Measurements from ENCODE around the gene PAM. TPM values are rescaled to one million over a fixed set of nuclear protein-coding genes. Genes with fewer than 3 reads are reported as not detected.

PAM gene
- total RNA-seq, 1 experiment from 2014 or later: 31.9 TPM

DNA sequence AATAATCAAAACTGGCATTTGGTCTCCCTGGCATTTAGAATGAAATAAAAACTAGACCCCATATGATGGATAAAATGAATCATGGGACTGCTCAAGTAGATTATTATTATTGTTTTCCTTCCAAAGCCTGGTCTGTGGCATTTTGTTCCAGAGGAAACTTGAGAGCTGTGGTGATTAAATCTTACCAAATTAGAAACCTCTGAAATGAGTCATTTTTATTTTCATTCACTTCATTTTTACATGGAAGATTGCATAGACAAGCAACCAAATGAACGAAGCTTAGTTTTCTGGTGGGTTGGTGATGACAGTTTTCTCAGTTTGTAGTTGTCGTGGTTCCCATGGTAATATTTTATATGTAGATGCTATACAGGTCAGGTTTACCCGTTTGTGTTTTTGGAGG, 23.4 kb downstream of the PAM start:
- Histone ChIP-seq H3K9me2 (replicated peaks; ENCODE audit: insufficient read depth, low read length) (no peaks in the 10 kb centered on the region), H3K36me3 (ENCODE audit: insufficient read depth, low read length) (no peaks in the 10 kb centered on the region), H3K9ac (ENCODE audit: low read length) (no peak overlapping the region), H2AFZ (ENCODE audit: low read length) (no peak overlapping the region), H4K20me1 (ENCODE audit: insufficient read depth, low read depth, low read length) (peaks cover 18% of the 10 kb centered on the region; the same call in 1 of the 2 replicates), H3K9me3 (ENCODE audit: low read length) (no peaks in the 10 kb centered on the region), H3K27me3 (ENCODE audit: low read length) (no peaks in the 10 kb centered on the region), H3K27ac (ENCODE audit: low read length) (no peak overlapping the region), H3K4me2 (ENCODE audit: low read depth, low read length, poor library complexity, severe bottlenecking) (no peak overlapping the region), H3K4me3 (ENCODE audit: low read length) (no peak overlapping the region), H3K79me2 (ENCODE audit: low read length) (no peaks in the 10 kb centered on the region), H3K4me1 (ENCODE audit: low read length) (no peaks in the 10 kb centered on the region)
- DNase-seq: no peak

DNA sequence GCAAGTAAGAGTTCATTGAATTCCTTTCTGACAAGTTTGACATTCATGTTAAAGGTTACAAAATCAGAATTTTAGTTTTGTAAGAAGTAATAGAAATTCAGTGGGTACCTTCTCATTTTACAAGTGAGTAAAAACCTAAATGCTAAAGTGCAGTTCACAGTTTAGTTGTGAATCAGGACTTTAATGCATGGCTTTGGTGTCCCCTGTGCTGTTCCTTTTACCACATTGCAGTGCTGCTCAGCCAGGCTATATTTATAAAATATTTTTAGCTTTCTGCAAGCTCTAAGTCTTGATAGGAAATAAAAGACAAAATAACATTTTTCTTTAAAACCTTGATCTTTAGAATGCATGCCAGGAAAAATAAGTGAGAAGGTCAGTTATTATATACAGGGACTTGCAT, 26.3 kb downstream of the PAM start:
- Histone ChIP-seq H3K4me3 (ENCODE audit: low read length) (no peak overlapping the region), H3K4me2 (ENCODE audit: low read depth, low read length, poor library complexity, severe bottlenecking) (no peak overlapping the region), H3K9ac (ENCODE audit: low read length) (no peak overlapping the region), H3K79me2 (ENCODE audit: low read length) (no peaks in the 10 kb centered on the region), H3K4me1 (ENCODE audit: low read length) (no peaks in the 10 kb centered on the region), H3K36me3 (ENCODE audit: insufficient read depth, low read length) (no peaks in the 10 kb centered on the region), H2AFZ (ENCODE audit: low read length) (no peak overlapping the region), H3K9me3 (ENCODE audit: low read length) (no peaks in the 10 kb centered on the region), H3K9me2 (replicated peaks; ENCODE audit: insufficient read depth, low read length) (no peaks in the 10 kb centered on the region), H4K20me1 (ENCODE audit: insufficient read depth, low read depth, low read length) (peaks cover 18% of the 10 kb centered on the region; the same call in 1 of the 2 replicates), H3K27me3 (ENCODE audit: low read length) (no peaks in the 10 kb centered on the region), H3K27ac (ENCODE audit: low read length) (no peak overlapping the region)
- DNase-seq: no peak

DNA sequence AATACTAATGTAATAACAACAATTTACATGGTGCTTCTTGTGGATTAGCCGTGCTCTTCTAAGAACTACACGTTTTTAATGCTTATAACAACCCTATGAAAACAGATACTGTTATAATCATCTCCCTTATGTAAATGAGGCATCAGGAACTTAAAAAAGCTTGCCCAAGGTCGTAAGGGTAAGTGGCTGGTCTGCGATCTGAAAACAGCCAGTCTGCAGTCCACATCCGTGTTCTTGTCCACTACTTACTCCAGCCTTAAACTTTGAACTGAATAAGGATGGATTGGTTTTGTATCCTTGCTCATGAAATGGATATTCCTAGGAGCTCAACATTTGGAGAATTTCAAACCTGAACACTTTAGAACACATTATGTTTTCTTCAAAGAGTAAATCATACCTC, 26.7 kb downstream of the PAM start:
- H3K9ac ChIP-seq (ENCODE audit: low read length): no peak overlapping the region
- no peaks in the 10 kb centered on the region for H3K36me3 ChIP-seq (ENCODE audit: insufficient read depth, low read length)
- no peak for DNase-seq
- no peaks in the 10 kb centered on the region for H3K9me3 ChIP-seq (ENCODE audit: low read length)
- no peak overlapping the region for H3K27ac ChIP-seq (ENCODE audit: low read length)
- no peak overlapping the region for H3K4me2 ChIP-seq (ENCODE audit: low read depth, low read length, poor library complexity, severe bottlenecking)
- peaks cover 15% of the 10 kb centered on the region; the same call in 1 of the 2 replicates for H4K20me1 ChIP-seq (ENCODE audit: insufficient read depth, low read depth, low read length)
- no peaks in the 10 kb centered on the region for H3K27me3 ChIP-seq (ENCODE audit: low read length)
- no peaks in the 10 kb centered on the region for H3K79me2 ChIP-seq (ENCODE audit: low read length)
- H3K4me3 ChIP-seq (ENCODE audit: low read length): no peak overlapping the region
- no peaks in the 10 kb centered on the region for H3K4me1 ChIP-seq (ENCODE audit: low read length)
- H3K9me2 ChIP-seq (replicated peaks; ENCODE audit: insufficient read depth, low read length): no peaks in the 10 kb centered on the region
- no peak overlapping the region for H2AFZ ChIP-seq (ENCODE audit: low read length)

DNA sequence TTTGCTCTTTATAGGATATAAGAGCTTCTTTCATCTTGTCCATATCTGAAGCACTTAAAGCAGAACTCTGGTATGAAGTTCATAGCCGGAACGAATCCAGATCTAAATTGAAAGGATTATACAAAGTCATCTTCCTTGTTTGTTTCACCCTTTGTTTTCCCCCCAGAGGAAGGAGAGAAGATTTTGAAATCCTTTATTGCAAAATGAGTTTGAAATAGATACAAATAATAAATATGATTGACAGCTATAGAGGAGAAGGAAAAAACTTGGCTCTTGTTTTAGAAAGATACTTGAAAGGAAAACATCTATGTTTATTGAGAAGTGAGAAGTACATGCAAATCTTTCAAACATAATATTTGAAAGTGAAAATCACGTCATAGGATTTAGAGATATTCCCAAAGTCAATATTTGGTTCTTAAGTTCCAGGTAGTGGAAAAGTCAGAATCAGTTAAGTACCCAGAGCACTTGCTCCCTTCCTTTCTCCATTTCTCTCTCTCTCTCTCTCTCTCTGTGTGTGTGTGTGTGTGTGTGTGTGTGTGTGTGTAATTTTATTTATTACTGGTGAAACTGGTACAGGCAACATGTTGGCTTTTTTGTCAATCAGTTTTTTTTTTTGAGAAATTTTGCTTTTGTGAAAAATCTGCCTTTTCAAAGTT, 27.2 kb downstream of the PAM start:
- DNase-seq: no peak
- peaks cover 15% of the 10 kb centered on the region; the same call in 1 of the 2 replicates for H4K20me1 ChIP-seq (ENCODE audit: insufficient read depth, low read depth, low read length)
- no peaks in the 10 kb centered on the region for H3K4me1 ChIP-seq (ENCODE audit: low read length)
- H3K9me3 ChIP-seq (ENCODE audit: low read length): no peaks in the 10 kb centered on the region
- H3K4me3 ChIP-seq (ENCODE audit: low read length): no peak overlapping the region
- H3K4me2 ChIP-seq (ENCODE audit: low read depth, low read length, poor library complexity, severe bottlenecking): no peak overlapping the region
- H3K9me2 ChIP-seq (replicated peaks; ENCODE audit: insufficient read depth, low read length): no peaks in the 10 kb centered on the region
- H3K36me3 ChIP-seq (ENCODE audit: insufficient read depth, low read length): no peaks in the 10 kb centered on the region
- H3K27me3 ChIP-seq (ENCODE audit: low read length): no peaks in the 10 kb centered on the region
- H3K9ac ChIP-seq (ENCODE audit: low read length): no peak overlapping the region
- H2AFZ ChIP-seq (ENCODE audit: low read length): no peak overlapping the region
- no peak overlapping the region for H3K27ac ChIP-seq (ENCODE audit: low read length)
- H3K79me2 ChIP-seq (ENCODE audit: low read length): no peaks in the 10 kb centered on the region

DNA sequence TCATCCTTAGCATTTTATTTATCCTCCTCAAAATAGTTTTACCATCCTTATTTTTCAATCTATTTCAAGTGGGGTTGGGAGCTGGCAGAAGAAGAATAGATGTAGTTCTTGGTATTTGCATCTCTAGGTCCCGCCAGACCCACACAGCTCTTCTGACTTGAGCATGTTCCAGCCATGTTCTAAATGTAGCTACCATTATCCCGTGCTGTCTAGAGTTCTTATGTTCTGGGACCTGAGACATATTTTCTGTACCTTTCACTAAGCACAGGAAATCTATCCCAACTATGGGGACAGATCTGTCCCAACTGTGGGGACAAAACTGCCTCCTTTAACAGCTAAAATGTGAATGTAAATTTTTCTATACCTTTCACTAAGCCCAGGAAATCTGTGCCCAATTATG, 32.0 kb downstream of the PAM start:
- Histone ChIP-seq H2AFZ (ENCODE audit: low read length) (no peak overlapping the region), H3K4me2 (ENCODE audit: low read depth, low read length, poor library complexity, severe bottlenecking) (no peak overlapping the region), H3K9me3 (ENCODE audit: low read length) (no peaks in the 10 kb centered on the region), H3K4me1 (ENCODE audit: low read length) (no peaks in the 10 kb centered on the region), H3K27ac (ENCODE audit: low read length) (no peak overlapping the region), H3K9ac (ENCODE audit: low read length) (no peak overlapping the region), H3K27me3 (ENCODE audit: low read length) (no peaks in the 10 kb centered on the region), H3K4me3 (ENCODE audit: low read length) (no peak overlapping the region), H3K79me2 (ENCODE audit: low read length) (no peaks in the 10 kb centered on the region), H4K20me1 (ENCODE audit: insufficient read depth, low read depth, low read length) (peaks cover 11% of the 10 kb centered on the region), H3K36me3 (ENCODE audit: insufficient read depth, low read length) (no peaks in the 10 kb centered on the region), H3K9me2 (replicated peaks; ENCODE audit: insufficient read depth, low read length) (no peaks in the 10 kb centered on the region)
- DNase-seq: no peak

DNA sequence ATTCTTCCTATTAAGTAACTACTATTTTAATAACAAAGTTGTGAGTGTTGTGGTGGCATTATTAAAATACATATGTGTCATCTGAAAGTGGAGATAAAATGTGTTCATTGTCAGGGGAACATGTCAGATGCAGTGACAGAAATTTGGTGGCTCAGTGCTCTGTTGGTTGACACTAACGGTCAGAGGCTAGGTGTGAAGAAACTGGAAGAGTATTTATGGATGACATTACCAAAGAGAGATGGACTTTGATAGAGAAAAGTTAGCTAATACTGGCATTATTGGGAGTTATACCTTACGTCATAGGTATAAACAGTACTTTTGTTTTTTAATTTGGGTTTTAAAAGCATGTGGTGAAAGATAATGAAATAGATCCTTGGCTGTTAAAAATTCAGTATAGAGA, 33.7 kb downstream of the PAM start:
- no peaks in the 10 kb centered on the region for H3K9me2 ChIP-seq (replicated peaks; ENCODE audit: insufficient read depth, low read length)
- DNase-seq: no peak
- H3K4me2 ChIP-seq (ENCODE audit: low read depth, low read length, poor library complexity, severe bottlenecking): no peak overlapping the region
- peaks cover 14% of the 10 kb centered on the region for H4K20me1 ChIP-seq (ENCODE audit: insufficient read depth, low read depth, low read length)
- H3K4me1 ChIP-seq (ENCODE audit: low read length): no peaks in the 10 kb centered on the region
- H3K27ac ChIP-seq (ENCODE audit: low read length): no peak overlapping the region
- H3K79me2 ChIP-seq (ENCODE audit: low read length): no peaks in the 10 kb centered on the region
- no peaks in the 10 kb centered on the region for H3K36me3 ChIP-seq (ENCODE audit: insufficient read depth, low read length)
- no peaks in the 10 kb centered on the region for H3K9me3 ChIP-seq (ENCODE audit: low read length)
- no peak overlapping the region for H3K9ac ChIP-seq (ENCODE audit: low read length)
- H2AFZ ChIP-seq (ENCODE audit: low read length): no peak overlapping the region
- H3K27me3 ChIP-seq (ENCODE audit: low read length): no peaks in the 10 kb centered on the region
- no peak overlapping the region for H3K4me3 ChIP-seq (ENCODE audit: low read length)

DNA sequence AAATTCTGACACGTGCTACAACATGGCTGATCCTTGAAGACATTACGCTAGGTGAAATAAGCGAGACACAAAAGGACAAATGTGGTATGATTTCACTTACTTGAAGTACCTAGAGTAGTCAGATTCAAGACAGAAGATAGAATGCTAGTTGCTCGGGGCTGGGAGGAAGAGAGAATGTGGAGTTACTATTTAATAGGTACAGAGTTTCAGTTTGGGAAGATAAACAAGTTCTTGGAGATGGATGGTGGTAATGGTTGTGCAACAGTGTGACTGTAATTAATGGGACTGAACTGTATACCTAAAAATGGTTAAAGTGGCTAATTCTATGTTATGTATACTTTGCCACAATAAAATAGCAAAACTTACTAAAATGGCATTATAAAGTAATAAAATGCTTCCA, 34.4 kb downstream of the PAM start:
- Histone ChIP-seq H3K79me2 (ENCODE audit: low read length) (no peaks in the 10 kb centered on the region), H2AFZ (ENCODE audit: low read length) (no peak overlapping the region), H3K27me3 (ENCODE audit: low read length) (no peaks in the 10 kb centered on the region), H4K20me1 (ENCODE audit: insufficient read depth, low read depth, low read length) (peaks cover 14% of the 10 kb centered on the region), H3K9me3 (ENCODE audit: low read length) (no peaks in the 10 kb centered on the region), H3K9ac (ENCODE audit: low read length) (no peak overlapping the region), H3K4me2 (ENCODE audit: low read depth, low read length, poor library complexity, severe bottlenecking) (no peak overlapping the region), H3K4me1 (ENCODE audit: low read length) (no peaks in the 10 kb centered on the region), H3K36me3 (ENCODE audit: insufficient read depth, low read length) (no peaks in the 10 kb centered on the region), H3K4me3 (ENCODE audit: low read length) (no peak overlapping the region), H3K9me2 (replicated peaks; ENCODE audit: insufficient read depth, low read length) (no peaks in the 10 kb centered on the region), H3K27ac (ENCODE audit: low read length) (no peak overlapping the region)
- DNase-seq: no peak

DNA sequence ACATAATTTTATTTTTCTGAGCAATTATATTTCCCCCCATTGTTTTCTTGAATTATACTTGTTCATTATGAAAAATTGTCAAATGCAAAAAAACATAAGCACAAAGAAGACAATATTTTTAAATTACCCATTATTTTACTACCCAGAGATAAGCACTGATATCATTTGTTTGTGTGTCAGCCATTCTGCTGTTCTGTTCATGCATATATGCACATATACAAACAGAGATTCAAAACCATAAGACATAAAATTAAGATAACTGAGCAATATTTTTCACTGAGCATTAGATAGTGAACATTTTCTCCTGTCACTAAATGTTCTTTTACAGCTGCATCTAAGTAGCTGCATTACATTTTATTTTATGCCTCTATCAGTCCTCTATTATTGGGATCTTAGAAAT, 35.6 kb downstream of the PAM start:
- H3K4me3 ChIP-seq (ENCODE audit: low read length): no peak overlapping the region
- H4K20me1 ChIP-seq (ENCODE audit: insufficient read depth, low read depth, low read length): peaks cover 14% of the 10 kb centered on the region
- H3K27ac ChIP-seq (ENCODE audit: low read length): no peak overlapping the region
- no peak overlapping the region for H3K4me2 ChIP-seq (ENCODE audit: low read depth, low read length, poor library complexity, severe bottlenecking)
- no peaks in the 10 kb centered on the region for H3K36me3 ChIP-seq (ENCODE audit: insufficient read depth, low read length)
- no peak overlapping the region for H3K9ac ChIP-seq (ENCODE audit: low read length)
- no peaks in the 10 kb centered on the region for H3K9me3 ChIP-seq (ENCODE audit: low read length)
- H2AFZ ChIP-seq (ENCODE audit: low read length): no peak overlapping the region
- H3K9me2 ChIP-seq (replicated peaks; ENCODE audit: insufficient read depth, low read length): no peaks in the 10 kb centered on the region
- no peak for DNase-seq
- no peaks in the 10 kb centered on the region for H3K27me3 ChIP-seq (ENCODE audit: low read length)
- H3K79me2 ChIP-seq (ENCODE audit: low read length): no peaks in the 10 kb centered on the region
- H3K4me1 ChIP-seq (ENCODE audit: low read length): no peaks in the 10 kb centered on the region
